Heart right ventricle (tissue), 16 donors: ENCODE measurements around the gene CFTR. TPM values are rescaled to one million over a fixed set of nuclear protein-coding genes. Genes with fewer than 3 reads are reported as not detected.

ENCODE experiments used
- ATAC-seq, 8 donors: fragments of 200-7000 bp; cut with Tn5 transposase; one replicate each; pipeline ENCODE4 v1.9.1; 2020; ENCODE audit warnings: mild to moderate bottlenecking in 8 of 8, moderate library complexity in 8 of 8, moderate number of reproducible peaks in 1 of 8
- DNase-seq, 2 donors: peaks; one replicate each; pipeline ENCODE4 v3.0.0-alpha.2; 2020
- H3K27ac ChIP-seq, 10 donors: fragments of 200-600 bp; sonication (generic) in 2 of 10; one replicate each; pipeline versions ENCODE4 v1.5.0 to v1.8.0; 2020 to 2022; ENCODE audit warnings: mild to moderate bottlenecking in 3 of 10
- H3K27me3 ChIP-seq, 7 donors: fragments of 200-600 bp; one replicate each; pipeline ENCODE4 v1.8.0; 2021 to 2022; ENCODE audit warnings: mild to moderate bottlenecking in 2 of 7
- H3K36me3 ChIP-seq, 9 donors: fragments of 200-600 bp; sonication (generic) in 1 of 9; one replicate each; pipeline versions ENCODE4 v1.5.0 to v1.8.0; 2020 to 2022; ENCODE audit warnings: mild to moderate bottlenecking in 2 of 9
- H3K4me1 ChIP-seq, 9 donors: fragments of 200-600 bp; sonication (generic) in 1 of 9; one replicate each; pipeline versions ENCODE4 v1.5.0 to v1.8.0; 2020 to 2022; ENCODE audit warnings: mild to moderate bottlenecking in 4 of 9
- H3K4me3 ChIP-seq, 10 donors: fragments of 200-600 bp; sonication (generic) in 2 of 10; one replicate each; pipeline versions ENCODE4 v1.5.0 to v1.8.0; 2020 to 2022; ENCODE audit warnings: mild to moderate bottlenecking in 7 of 10, moderate library complexity in 2 of 10
- H3K9me3 ChIP-seq, 11 donors: fragments of 200-600 bp in 10 of 11; sonication (generic) in 2 of 11; one replicate each; pipeline versions ENCODE4 v1.5.0 to v1.8.0; 2013 to 2022; ENCODE audit warnings: mild to moderate bottlenecking in 2 of 11, control low read depth in 1 of 11, moderate library complexity in 1 of 11
- WGBS, 2 donors: extraction: QIAGEN DNeasy Blood & Tissue Kit; methylation state at CpG; one replicate each; pipeline ENCODE4 v1.1.7; 2013; ENCODE audit warnings: inconsistent platforms in 1 of 2; 5-methylcytosine and 5-hydroxymethylcytosine counted together
- intact Hi-C, 10 donors: fragments of 100-400 bp; cut with DNase I; formaldehyde crosslinking; loops; one replicate each; pipeline versions ENCODE4 v1.11.1 to v1.14.2; 2022
- polyA plus RNA-seq, 2 donors: library from polyadenylated mRNA; stranded (reverse); fragments of 200-250 nt; gene quantifications; one replicate each; pipeline ENCODE4 v1.2.3, GENCODE V29; 2013
- total RNA-seq, 10 donors: library from RNA; stranded (reverse); fragmentation: NEBNext Ultra II Directional in 3 of 10; extraction: Animal tissue kit (Norgen Biotek cat#: 25700) in 3 of 10; gene quantifications; one replicate each; pipeline versions ENCODE4 v1.2.1 to v1.2.4, GENCODE V29; 2021 to 2023
- TF ChIP-seq, protein P1 (sequence below), 9 donors: fragments of 200-600 bp; sonication (generic) in 2 of 9; IDR thresholded peaks; one replicate each; pipeline versions ENCODE4 v1.5.0 to v1.8.0; 2021 to 2022; ENCODE audit warnings: antibody characterized with exemption in 9 of 9, mild to moderate bottlenecking in 5 of 9, moderate library complexity in 1 of 9
- donor health status: Arrhythmogenic right ventricular cardiomyopathy.
- donor health status: ischemic (EF 13 %, LVEDD 7.1; RV severe dilation, severe dysfunction).
- donor health status: healthy with polysubstance abuse.
- donor health status: DM: no; HTN: yes; CAD: no.
- donor health status: DM: no; HTN: no; CAD: no.
- donor health status: ischemic (EF 25% LVEDD 6.9; RV normal size, moderate dysfunction).
- donor health status: ischemic (EF 25% LVEDD 5.7; RV mildly dilated, moderate dysfunction).
- donor health status: healthy.
- donor health status: DM: yes; HTN: yes; CAD: no.
- donor health status: Ischemic cardiomyopathy.
- donor health status: ischemic (EF 35%, LVEDD 5.7; RV mildly dilated, moderate dysfunction).
- donor health status: nonischemic (EF 11% LVEDD 7.7; RV severe dilation, severe dysfunction).
- donor health status: DM: yes; HTN: yes; CAD: no.
- donor health status: PGD.
- donor health status: ischemic (EF 29% LVEDD 5.4; RV normal size, mild dysfunction).
- donor health status: nonischemic (EF 23%, LVEDD 6.1; RV moderate dilation, normal function).

Gene CFTR
- total and polyA plus RNA-seq, 12 donors: 0.06 to 0.95 (median 0.25) TPM; not detected in 2

- H3K4me3 ChIP-seq: no peak overlapping the region
- no peaks in the 10 kb centered on the region for H3K36me3 ChIP-seq
- intact Hi-C loops: no loop called here
- 86 to 92% methylated on average over 1 of the region's 1 CpG for WGBS, 2 donors
- H3K27me3 ChIP-seq: no peaks in the 10 kb centered on the region
- no peaks in the 10 kb centered on the region for H3K4me1 ChIP-seq
- no peaks in the 10 kb centered on the region for H3K9me3 ChIP-seq
- TF ChIP-seq, protein P1, sequence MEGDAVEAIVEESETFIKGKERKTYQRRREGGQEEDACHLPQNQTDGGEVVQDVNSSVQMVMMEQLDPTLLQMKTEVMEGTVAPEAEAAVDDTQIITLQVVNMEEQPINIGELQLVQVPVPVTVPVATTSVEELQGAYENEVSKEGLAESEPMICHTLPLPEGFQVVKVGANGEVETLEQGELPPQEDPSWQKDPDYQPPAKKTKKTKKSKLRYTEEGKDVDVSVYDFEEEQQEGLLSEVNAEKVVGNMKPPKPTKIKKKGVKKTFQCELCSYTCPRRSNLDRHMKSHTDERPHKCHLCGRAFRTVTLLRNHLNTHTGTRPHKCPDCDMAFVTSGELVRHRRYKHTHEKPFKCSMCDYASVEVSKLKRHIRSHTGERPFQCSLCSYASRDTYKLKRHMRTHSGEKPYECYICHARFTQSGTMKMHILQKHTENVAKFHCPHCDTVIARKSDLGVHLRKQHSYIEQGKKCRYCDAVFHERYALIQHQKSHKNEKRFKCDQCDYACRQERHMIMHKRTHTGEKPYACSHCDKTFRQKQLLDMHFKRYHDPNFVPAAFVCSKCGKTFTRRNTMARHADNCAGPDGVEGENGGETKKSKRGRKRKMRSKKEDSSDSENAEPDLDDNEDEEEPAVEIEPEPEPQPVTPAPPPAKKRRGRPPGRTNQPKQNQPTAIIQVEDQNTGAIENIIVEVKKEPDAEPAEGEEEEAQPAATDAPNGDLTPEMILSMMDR (IDR thresholded peaks at IDR 0.05): no peak
- ATAC-seq: no peak
- DNase-seq: no peak
- no peak overlapping the region for H3K27ac ChIP-seq
Measured at GRCh38 chr7:117590191-117590590, 110.4 kb downstream of the CFTR start.

GRCh38 chr7:117592011-117592635 is 112.3 kb downstream of the CFTR start:
- DNase-seq: no peak
- Histone ChIP-seq H3K36me3 (no peaks in the 10 kb centered on the region), H3K4me3 (no peak overlapping the region), H3K27me3 (no peaks in the 10 kb centered on the region), H3K27ac (no peak overlapping the region), H3K9me3 (no peaks in the 10 kb centered on the region), H3K4me1 (no peaks in the 10 kb centered on the region)
- intact Hi-C loops: no loop called here
- TF ChIP-seq, protein P1 (IDR thresholded peaks at IDR 0.05): no peak
- WGBS, 2 donors: 67 to 69% methylated on average over 11 of the region's 11 CpGs
- ATAC-seq: no peak

DNA sequence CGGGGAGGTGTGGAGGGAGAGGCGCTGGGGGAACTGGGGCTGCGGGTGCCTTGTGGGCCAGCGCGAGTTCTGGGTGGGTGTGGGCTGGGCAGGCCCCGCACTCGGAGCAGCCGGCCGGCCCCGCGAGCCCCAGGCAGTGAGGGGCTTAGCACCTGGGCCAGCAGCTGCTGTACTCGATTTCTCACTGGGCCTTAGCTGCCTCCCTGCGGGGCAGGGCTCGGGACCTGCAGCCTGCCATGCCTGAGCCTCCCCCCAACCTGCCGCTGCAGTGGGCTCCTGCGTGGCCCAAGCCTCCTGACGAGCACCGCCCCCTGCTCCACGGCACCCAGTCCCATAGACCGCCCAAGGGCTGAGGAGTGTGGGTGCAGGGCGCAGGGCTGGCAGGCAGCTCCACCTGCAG is 116.3 kb downstream of the CFTR start:
- no peaks in the 10 kb centered on the region for H3K36me3 ChIP-seq
- no peaks in the 10 kb centered on the region for H3K4me1 ChIP-seq
- no peaks in the 10 kb centered on the region for H3K27me3 ChIP-seq
- 93 to 95% methylated on average over 21 of the region's 21 CpGs for WGBS, 2 donors
- DNase-seq (no peak), ATAC-seq (no peak)
- no peak overlapping the region for H3K4me3 ChIP-seq
- H3K27ac ChIP-seq: no peak overlapping the region
- H3K9me3 ChIP-seq: no peaks in the 10 kb centered on the region
- intact Hi-C loops: no loop called here
- TF ChIP-seq, protein P1 (IDR thresholded peaks at IDR 0.05): no peak

DNA sequence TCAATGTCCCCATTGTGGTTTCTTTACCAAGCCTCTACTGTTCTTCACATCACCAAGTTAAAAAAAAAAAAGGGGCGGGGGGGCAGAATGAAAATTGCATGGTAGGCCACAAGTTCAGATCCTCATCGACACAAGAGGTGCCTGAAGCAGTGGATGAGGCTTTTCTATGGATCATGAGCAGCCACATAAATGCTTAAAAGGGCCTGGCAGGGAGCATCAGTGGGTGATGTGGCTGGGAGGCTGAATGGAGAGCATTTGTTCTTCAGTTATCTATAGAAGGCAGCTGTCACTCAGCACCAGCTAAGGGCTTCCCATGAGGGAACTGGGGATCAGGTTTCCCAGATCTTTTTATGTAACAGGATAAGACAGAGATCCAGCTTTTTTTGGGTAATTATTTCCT is 117.9 kb downstream of the CFTR start:
- TF ChIP-seq, protein P1 (IDR thresholded peaks at IDR 0.05): no peak
- Histone ChIP-seq H3K27me3 (no peaks in the 10 kb centered on the region), H3K4me3 (no peak overlapping the region), H3K36me3 (no peaks in the 10 kb centered on the region), H3K4me1 (no peaks in the 10 kb centered on the region), H3K9me3 (no peaks in the 10 kb centered on the region), H3K27ac (no peak overlapping the region)
- 66 to 71% methylated on average over 2 of the region's 2 CpGs for WGBS, 2 donors
- no peak for ATAC-seq
- no peak for DNase-seq
- intact Hi-C loops: no loop called here
